ENCODE results near the gene CCT2.

GRCh38 chr12:69598174-69598753, 13.0 kb downstream of the CCT2 start:
- TF ChIP-seq PKNOX1 (IDR thresholded peaks at IDR 0.05), result no peak
- TF ChIP-seq ZBTB7A (IDR thresholded peaks at IDR 0.05; ENCODE audit: borderline replicate concordance, control insufficient read depth, low read depth, low read length), result no peak
- TF ChIP-seq CTCF (IDR thresholded peaks at IDR 0.05 in 2 of 3, conservative IDR thresholded peaks at IDR 0.05 in 1 of 3; ENCODE audit: insufficient read depth in 2 of 3, low read depth in 1 of 3, low read length in 3 of 3), result no peak
- TF ChIP-seq ZZZ3 (IDR thresholded peaks at IDR 0.05), result no peak
- no peak for TF ChIP-seq E4F1 (CRISPR knock-in tag; IDR thresholded peaks at IDR 0.05; ENCODE audit: borderline replicate concordance)
- TF ChIP-seq GATAD2B (IDR thresholded peaks at IDR 0.05; ENCODE audit: borderline replicate concordance), result no peak
- TF ChIP-seq GABPA (tag; conservative IDR thresholded peaks at IDR 0.05; ENCODE audit: low read depth), result no peak
- no peak for TF ChIP-seq SP2 (IDR thresholded peaks at IDR 0.05; ENCODE audit: extremely low read depth, low read depth, low read length, poor library complexity, severe bottlenecking)
